NCI-H146 treated with DMSO at 0.1 percent for 48 hours (cell line): ENCODE data around the gene MRPL22.
"Not testable (repeated sequence)": the region's sequence is repeated elsewhere in the genome, so short reads cannot be mapped to it uniquely, and the experiment has no call there.

Experiments used
- DNase-seq: peaks from one replicate; lab custom pipeline; 2025; ENCODE audit not compliant: unreplicated experiment; lab: John Stamatoyannopoulos, UW

The MRPL22 gene

DNA sequence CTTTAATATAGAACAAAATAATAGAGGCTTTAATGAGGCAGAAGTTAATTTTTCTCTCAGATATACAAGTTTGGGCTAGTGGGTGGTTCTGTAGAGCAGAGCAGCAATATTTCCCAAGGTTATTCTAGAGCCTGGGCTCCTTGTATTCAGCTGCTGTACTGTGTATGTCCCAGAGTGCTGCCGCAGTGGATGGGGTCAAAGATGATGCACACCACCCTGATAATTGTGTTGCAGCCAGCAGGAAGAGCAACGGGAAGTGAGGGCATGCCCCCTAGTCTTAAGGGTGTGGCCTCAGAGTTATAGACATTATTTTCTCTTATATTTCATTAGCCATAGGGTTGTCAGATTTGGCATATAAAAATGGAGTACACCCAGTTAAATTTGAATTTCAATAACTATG is 48.8 kb downstream of the MRPL22 start:
- no peak for DNase-seq

DNA sequence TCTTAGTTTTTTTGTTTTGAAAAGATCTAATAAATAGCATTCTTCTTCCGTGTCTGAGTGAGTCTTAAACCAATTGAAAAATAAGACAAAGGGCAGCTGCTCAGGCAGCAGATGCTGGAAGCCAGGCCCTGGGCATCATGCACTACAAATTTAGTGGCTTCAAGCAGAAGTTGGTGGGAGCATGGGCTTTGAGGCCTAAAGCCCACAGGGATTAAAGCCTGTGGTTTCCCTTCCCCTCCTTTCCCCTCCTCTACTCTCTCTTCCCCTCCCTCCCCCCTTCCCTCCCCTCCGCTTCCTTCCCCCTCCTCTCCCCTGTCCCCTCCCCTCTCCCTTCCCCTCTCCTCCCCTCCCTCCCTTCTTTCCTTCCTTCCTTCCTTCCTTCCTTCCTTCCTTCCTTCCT is 52.6 kb downstream of the MRPL22 start:
- DNase-seq = no peak

DNA sequence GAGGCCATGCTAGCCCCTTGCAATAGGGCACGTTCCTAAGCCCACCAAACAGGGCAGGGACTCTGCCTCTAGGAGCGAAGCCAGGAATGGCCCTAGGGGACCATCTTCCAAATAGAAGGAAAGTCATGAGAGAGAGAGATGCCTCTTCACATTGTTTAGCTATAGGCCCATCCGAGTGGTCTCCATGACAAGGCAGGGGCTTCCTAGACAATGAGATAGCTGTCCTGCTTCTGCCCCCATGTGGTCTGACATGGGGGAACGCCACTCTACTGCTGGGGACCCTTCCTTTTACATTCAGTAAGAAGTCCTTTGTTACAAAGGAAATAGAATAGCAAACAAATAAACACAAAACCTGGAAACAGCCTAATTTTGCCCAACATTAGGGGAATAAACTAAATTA is 54.8 kb downstream of the MRPL22 start:
- DNase-seq = no peak

DNA sequence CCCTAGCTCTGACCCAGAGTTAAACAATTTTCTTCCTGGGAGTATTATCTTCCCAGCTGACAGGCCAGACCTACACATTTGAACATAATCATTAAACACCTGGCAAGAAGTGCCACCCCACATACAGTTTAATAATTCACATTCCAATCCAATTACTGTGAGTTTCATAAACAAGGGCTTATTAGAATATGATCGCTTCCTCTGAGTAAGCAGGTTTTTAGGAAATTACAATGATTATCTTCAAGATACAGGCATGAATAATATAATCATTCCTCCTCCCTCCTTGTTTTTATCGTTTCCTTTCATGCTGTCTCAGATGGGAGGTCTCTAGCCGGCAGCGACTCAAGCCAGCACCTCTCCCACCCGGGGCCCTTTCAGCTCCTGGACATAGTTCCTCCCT is 56.9 kb downstream of the MRPL22 start:
- DNase-seq = no peak

DNA sequence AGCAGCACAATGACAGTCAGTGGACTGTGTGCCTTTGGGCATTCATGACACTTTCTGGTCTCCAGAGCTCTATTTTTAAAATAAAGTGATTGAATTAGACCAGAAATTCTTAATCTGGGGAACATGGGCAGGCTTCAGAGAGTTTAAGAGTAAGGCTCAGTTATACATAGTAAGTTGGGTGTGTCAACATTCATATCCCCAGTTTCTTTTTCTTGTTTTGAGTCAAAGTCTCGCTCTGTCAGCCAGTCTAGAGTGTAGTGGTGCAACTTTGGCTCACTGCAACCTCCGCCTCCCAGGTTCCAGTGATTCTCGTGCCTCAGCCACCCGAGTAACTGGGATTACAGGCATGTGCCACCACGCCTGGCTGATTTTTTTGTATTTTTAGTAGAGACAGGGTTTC is 59.0 kb downstream of the MRPL22 start:
- DNase-seq = no peak

DNA sequence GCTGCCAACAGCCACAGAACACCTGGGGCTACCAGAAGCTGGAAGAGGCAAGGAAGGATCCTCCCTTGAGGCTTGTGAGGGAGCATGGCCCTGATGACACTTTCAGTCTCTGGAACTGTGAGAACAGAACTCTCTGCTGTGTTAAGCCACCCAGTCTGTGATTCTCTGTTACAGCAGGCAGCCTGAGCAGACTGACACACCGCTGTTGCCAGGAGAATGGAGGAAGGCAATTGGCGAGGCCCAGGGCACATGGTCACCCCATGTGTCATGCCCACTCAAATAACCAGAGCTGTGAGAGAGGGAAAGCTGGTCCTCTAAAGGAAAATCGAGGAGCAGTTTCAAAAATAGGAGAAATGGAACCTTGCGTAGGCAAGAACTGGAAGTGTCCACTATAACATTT is 60.6 kb downstream of the MRPL22 start:
- DNase-seq = no peak

DNA sequence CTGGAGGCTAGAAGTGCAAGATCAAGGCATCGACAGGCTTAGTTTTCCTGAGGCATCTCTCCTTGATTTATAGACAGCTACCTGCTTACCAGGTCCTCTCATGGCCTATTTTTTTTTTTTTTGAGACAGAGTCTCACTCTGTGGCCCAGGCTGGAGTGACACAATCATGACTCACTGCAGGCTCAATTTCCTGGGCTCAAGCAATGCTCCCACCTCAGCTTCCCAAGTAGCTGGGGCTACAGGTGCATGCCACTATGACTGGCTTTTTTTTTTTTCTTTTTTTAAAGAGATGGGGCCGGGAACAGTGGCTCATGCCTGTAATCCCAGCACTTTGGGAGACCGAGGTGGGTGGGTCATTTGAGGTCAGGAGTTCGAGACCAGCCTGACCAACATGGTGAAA is 61.8 kb downstream of the MRPL22 start:
- not testable (repeated sequence) for DNase-seq

DNA sequence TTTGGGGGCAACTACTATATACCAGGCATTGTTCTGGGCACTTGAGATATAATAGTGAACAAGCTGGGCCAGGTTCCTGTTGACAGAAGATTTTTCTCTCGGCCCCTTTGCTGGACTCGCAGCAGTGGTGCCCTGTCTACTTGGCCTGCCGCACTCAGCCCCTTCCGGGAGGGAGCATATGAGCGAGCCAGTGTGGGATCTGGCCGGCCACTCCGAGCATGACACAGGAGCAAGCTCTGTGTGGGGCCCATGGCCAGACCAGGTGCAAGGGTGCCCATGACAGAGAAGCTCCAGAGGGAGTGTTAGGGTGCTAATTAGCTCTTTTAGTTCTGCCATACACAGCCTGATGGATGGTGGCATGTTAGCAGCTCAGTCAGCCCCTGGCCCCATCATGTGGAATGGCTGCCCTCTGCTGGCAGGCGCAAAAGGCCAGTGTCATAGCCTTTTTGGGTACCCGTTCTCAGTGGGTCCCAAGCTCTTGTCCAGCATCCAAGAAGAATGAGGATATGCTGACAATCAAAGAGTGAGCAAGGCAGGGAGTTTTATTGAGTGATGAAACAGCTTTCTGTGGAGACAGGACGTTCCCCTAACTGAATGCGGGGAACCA is 63.4 kb downstream of the MRPL22 start:
- DNase-seq = no peak

DNA sequence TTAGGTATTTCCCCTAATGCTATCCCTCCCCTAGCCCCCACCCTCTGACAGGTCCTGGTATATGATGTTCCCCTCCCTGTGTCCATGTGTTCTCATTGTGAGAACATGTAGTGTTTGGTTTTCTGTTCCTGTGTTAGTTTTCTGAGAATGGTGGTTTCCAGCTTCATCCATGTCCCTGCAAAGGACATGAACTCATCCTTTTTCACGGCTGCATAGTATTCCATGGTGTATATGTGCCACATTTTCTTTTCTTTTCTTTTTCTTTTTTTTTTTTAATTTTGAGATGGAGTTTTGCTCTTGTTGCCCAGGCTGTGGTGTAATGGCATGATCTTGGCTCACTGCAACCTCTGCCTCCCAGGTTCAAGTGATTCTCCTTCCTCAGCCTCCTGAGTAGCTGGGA is 65.4 kb downstream of the MRPL22 start:
- not testable (repeated sequence) for DNase-seq

DNA sequence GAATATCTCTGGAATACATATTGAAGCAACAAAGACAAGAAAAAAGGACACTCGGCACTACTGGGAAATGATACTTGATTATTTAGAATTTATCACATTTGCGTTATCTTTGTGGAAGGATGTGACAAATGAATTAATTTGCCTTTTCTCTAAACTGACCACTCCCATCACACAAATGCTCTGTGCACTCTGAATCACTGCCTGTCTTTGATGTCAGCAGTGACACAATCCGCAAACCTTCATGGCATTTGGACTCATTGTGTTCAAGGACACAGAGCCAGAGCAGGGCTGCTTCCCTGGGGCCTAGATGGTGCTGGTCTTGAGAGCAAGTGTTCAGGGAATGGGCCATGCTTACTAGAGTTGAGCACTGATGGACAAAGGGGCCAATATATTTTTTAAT is 67.8 kb downstream of the MRPL22 start:
- no peak for DNase-seq

DNA sequence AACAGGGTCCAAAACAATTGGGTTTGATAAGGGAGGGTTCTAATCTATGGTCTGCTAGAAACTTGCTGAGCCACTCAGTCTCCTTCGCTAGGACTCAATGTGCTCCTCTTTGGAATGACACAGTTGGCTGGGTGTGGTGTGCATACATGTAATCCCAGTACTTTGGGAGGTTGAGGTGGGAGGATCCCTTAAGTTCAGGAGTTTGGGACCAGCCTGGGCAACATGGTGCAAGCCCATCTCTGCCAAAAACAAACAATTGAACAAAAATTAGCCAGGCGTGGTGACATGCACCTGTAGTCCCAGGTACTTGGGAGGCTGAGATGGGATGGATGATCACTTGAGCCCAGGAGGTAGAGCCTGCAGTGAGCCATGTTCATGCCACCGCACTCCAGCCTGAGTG is 70.0 kb downstream of the MRPL22 start:
- no peak for DNase-seq

DNA sequence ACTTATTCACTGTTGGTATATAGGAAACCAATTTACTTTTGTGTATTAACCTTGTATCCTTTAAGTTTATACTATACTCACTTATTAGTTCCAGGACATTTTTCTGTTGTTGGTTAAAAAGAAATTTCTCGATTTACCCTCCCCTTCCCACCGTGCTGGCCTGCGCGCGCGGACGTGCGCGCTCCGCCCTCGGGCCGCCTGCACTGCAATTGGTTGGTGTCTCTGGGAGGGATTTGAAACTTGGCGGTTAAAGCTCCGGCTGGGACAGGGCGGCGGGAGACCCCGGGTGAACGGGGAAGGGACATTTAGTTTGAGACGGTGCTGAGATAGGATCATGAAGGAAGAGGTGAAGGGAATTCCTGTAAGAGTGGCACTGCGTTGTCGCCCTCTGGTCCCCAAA is 72.7 kb downstream of the MRPL22 start, which contains the start of gene KIF4B:
KIF4B (plus strand) TSS at position 230 of the 400 bp plus-strand sequence; CDS start at position 335, 105 bp downstream.
- no peak for DNase-seq

DNA sequence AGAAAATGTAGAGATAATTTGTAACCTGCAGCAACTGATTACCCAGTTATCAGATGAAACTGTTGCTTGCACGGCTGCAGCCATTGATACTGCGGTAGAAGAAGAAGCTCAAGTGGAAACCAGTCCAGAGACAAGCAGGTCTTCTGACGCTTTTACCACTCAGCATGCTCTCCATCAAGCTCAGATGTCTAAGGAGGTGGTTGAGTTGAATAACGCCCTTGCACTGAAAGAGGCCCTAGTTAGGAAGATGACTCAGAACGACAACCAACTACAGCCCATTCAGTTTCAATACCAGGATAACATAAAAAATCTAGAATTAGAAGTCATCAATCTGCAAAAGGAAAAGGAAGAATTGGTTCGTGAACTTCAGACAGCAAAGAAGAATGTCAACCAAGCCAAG is 74.4 kb downstream of the MRPL22 start:
- DNase-seq = no peak

DNA sequence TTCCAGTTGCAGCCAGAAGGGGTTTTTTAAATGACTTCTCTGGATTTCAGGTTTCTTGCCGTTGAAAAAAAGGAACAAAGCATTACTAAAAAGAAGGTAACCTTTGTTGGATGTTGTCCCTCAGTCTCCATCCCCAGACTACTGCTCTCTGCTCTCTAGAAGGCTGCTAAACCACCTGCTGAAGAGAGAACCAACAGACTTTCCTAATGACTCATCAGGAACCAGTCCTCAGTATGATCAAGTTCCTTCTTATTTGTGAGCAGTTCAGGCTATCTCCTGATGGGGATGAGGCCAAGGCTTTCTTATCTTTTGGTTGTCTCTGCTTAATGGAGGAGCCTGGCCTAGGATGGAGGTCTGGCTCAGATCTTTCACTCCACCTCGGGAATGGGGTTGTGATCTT is 76.7 kb downstream of the MRPL22 start:
- no peak for DNase-seq
